Activated CD4-positive, alpha-beta T cell treated with anti-CD3 and anti-CD28 coated beads for 48 hours (primary cell): ENCODE measurements around the gene ATN1.
A peak's percentile ranks its signal among the peaks of the same experiment; 100 is the strongest.

Experiments used
- DNase-seq: peaks from one replicate; pipeline ENCODE4 v3.0.0-alpha.2; 2020

ATN1 gene

GRCh38 chr12:6928703-6929407 lies 1.1 kb downstream of the ATN1 start:
- DNase-seq: no peak

GRCh38 chr12:6929466-6930452 lies 2.0 kb downstream of the ATN1 start:
- no peak for DNase-seq

- DNase-seq: no peak
These were observed 5.0 kb downstream of the ATN1 start for GRCh38 chr12:6932766-6933165.

GRCh38 chr12:6934110-6934509 lies 6.4 kb downstream of the ATN1 start:
- no peak for DNase-seq

- no peak for DNase-seq
These were observed 7.8 kb downstream of the ATN1 start for GRCh38 chr12:6935371-6936193.

- DNase-seq: no peak
These were observed 8.5 kb downstream of the ATN1 start for GRCh38 chr12:6936194-6936635.

- peak; percentile 76 for DNase-seq
These were observed 9.1 kb downstream of the ATN1 start for GRCh38 chr12:6936636-6937480.

GRCh38 chr12:6937481-6938352 lies 10.0 kb downstream of the ATN1 start:
- DNase-seq: peak; percentile 95

- no peak for DNase-seq
These were observed 10.8 kb downstream of the ATN1 start for GRCh38 chr12:6938353-6939190.

GRCh38 chr12:6939191-6939540 lies 11.4 kb downstream of the ATN1 start:
- DNase-seq: no peak

GRCh38 chr12:6941267-6941666 lies 13.5 kb downstream of the ATN1 start:
- no peak for DNase-seq

GRCh38 chr12:6941782-6942181 lies 14.0 kb downstream of the ATN1 start:
- DNase-seq: no peak

GRCh38 chr12:6942331-6942665 lies 14.5 kb downstream of the ATN1 start:
- no peak for DNase-seq

GRCh38 chr12:6943389-6943721 lies 15.6 kb downstream of the ATN1 start:
- peak; percentile 84 for DNase-seq

- DNase-seq: peak; percentile 89
These were observed 16.1 kb downstream of the ATN1 start, which contains the start of the genes C12orf57 and RNU7-1 for GRCh38 chr12:6943722-6944380. Gene C12orf57 (plus strand): TSS chr12:6944022. CDS start chr12:6944122, 100 bp downstream. Gene RNU7-1 (plus strand): TSS chr12:6943816.

- DNase-seq: peak; percentile 93
These were observed 16.8 kb downstream of the ATN1 start for GRCh38 chr12:6944381-6945186.

- no peak for DNase-seq
These were observed 17.9 kb downstream of the ATN1 start for GRCh38 chr12:6945613-6946012.

GRCh38 chr12:6946033-6946919 lies 18.5 kb downstream of the ATN1 start:
- peak; percentile 76 for DNase-seq
